Upper lobe of left lung (tissue), 6 donors: ENCODE data around the gene PACS1. TPM values are rescaled to one million over a fixed set of nuclear protein-coding genes. Genes with fewer than 3 reads are reported as not detected.

ENCODE experiments used
- ATAC-seq, 2 donors: fragments of 200-7000 bp; cut with Tn5 transposase; one replicate each; pipeline ENCODE4 v1.9.1; 2022; ENCODE audit warnings: mild to moderate bottlenecking in 2 of 2, moderate library complexity in 2 of 2; ENCODE audit not compliant: low FRiP score in 2 of 2
- DNase-seq, 2 donors: peaks; one replicate each; pipeline ENCODE4 v3.0.0-alpha.2; 2019 to 2020
- H3K27ac ChIP-seq, 4 donors: fragments of 200-600 bp; sonication (generic); one replicate each; pipeline ENCODE4 v1.5.1; 2016 to 2019
- H3K27me3 ChIP-seq, 4 donors: fragments of 200-600 bp; sonication (generic); one replicate each; pipeline ENCODE4 v1.5.1; 2017 to 2019
- H3K36me3 ChIP-seq, 4 donors: fragments of 200-600 bp; sonication (generic); one replicate each; pipeline ENCODE4 v1.5.1; 2016 to 2019
- H3K4me1 ChIP-seq, 4 donors: fragments of 200-600 bp; sonication (generic); one replicate each; pipeline ENCODE4 v1.5.1; 2018 to 2019
- H3K4me3 ChIP-seq, 4 donors: fragments of 200-600 bp; sonication (generic); one replicate each; pipeline ENCODE4 v1.5.1; 2017 to 2019; ENCODE audit warnings: mild to moderate bottlenecking in 2 of 4, moderate library complexity in 1 of 4
- H3K9me3 ChIP-seq, 4 donors: fragments of 200-600 bp; sonication (generic); one replicate each; pipeline ENCODE4 v1.5.1; 2018 to 2019
- CTCF ChIP-seq, 6 experiments: fragments of 450-650 bp in 4 of 6; fragments of 200-600 bp in 2 of 6; sonication (generic) in 2 of 6; IDR thresholded peaks; one replicate each; pipeline ENCODE4 v1.5.1; 2016 to 2019; ENCODE audit warnings: antibody characterized with exemption in 6 of 6
- EP300 ChIP-seq, 4 donors: sonication (generic); formaldehyde crosslinking; IDR thresholded peaks; one replicate each; pipeline ENCODE4 v1.5.1; 2017; ENCODE audit warnings: antibody characterized with exemption in 4 of 4, control low read depth in 2 of 4
- POLR2A ChIP-seq, 4 donors: fragments of 450-650 bp; IDR thresholded peaks; one replicate each; pipeline ENCODE4 v1.5.1; 2016 to 2017; ENCODE audit warnings: antibody characterized with exemption in 4 of 4, mild to moderate bottlenecking in 2 of 4
- POLR2AphosphoS5 ChIP-seq, 2 donors: sonication (generic); formaldehyde crosslinking; IDR thresholded peaks; one replicate each; pipeline ENCODE4 v1.5.1; 2017; ENCODE audit warnings: antibody characterized with exemption in 2 of 2
- WGBS, 2 donors: methylation state at CpG; one replicate each; pipeline ENCODE4 v1.1.5; 2017 to 2018; 5-methylcytosine and 5-hydroxymethylcytosine counted together
- total RNA-seq, 6 donors: library from RNA; depleted of rRNA in 4 of 6; stranded (reverse); fragments of >200 nt in 4 of 6; gene quantifications; one replicate each; pipeline versions ENCODE4 v1.1.0 to v1.2.1, GENCODE V29; 2016 to 2021
- donor health status: DM: no; HTN: no; CAD: no; lungs with moderate emphysema.
- donor health status: DM: no; HTN: yes; CAD: no; lungs with severe emphysema.

Gene PACS1
- total RNA-seq, 6 donors from 2014 or later = 39.8 to 123 (median 51.1) TPM

- H3K36me3 ChIP-seq = no peaks in the 10 kb centered on the region
- DNase-seq (no peak), ATAC-seq (no peak)
- H3K9me3 ChIP-seq = no peaks in the 10 kb centered on the region
- TF ChIP-seq CTCF (IDR thresholded peaks at IDR 0.05) (no peak), POLR2A (IDR thresholded peaks at IDR 0.05) (no peak), POLR2AphosphoS5 (IDR thresholded peaks at IDR 0.05) (no peak), EP300 (IDR thresholded peaks at IDR 0.05) (no peak)
- WGBS, 2 donors = 99 to 100% methylated on average over 6 of the region's 6 CpGs
- H3K27me3 ChIP-seq = no peaks in the 10 kb centered on the region
- H3K4me1 ChIP-seq = peaks cover 0 to 7% (median 5%) of the 10 kb centered on the region in 4 donors
- no peak overlapping the region for H3K27ac ChIP-seq
- no peak overlapping the region for H3K4me3 ChIP-seq
These were observed 116.4 kb downstream of the PACS1 start for GRCh38 chr11:66186470-66186869.

- Histone ChIP-seq H3K36me3 (no peaks in the 10 kb centered on the region), H3K9me3 (no peaks in the 10 kb centered on the region), H3K27ac (no peak overlapping the region), H3K27me3 (no peaks in the 10 kb centered on the region), H3K4me1 (peaks cover 0 to 4% (median 0%) of the 10 kb centered on the region in 4 donors), H3K4me3 (no peak overlapping the region)
- DNase-seq (no peak), ATAC-seq (no peak)
- TF ChIP-seq CTCF (IDR thresholded peaks at IDR 0.05) = no peak
- no peak for TF ChIP-seq POLR2AphosphoS5 (IDR thresholded peaks at IDR 0.05)
- no peak for TF ChIP-seq POLR2A (IDR thresholded peaks at IDR 0.05)
- TF ChIP-seq EP300 (IDR thresholded peaks at IDR 0.05) = no peak
- 94 to 100% methylated on average over 4 of the region's 4 CpGs for WGBS, 2 donors
These were observed 117.4 kb downstream of the PACS1 start for GRCh38 chr11:66187453-66187852.

GRCh38 chr11:66188580-66188979, 118.5 kb downstream of the PACS1 start:
- H3K4me3 ChIP-seq = no peak overlapping the region
- peaks cover 0 to 4% (median under 1%) of the 10 kb centered on the region in 4 donors for H3K36me3 ChIP-seq
- no peaks in the 10 kb centered on the region for H3K27me3 ChIP-seq
- 86 to 89% methylated on average over 3 of the region's 3 CpGs for WGBS, 2 donors
- ATAC-seq (no peak), DNase-seq (no peak)
- H3K9me3 ChIP-seq = no peaks in the 10 kb centered on the region
- peaks cover 0 to 4% (median 0%) of the 10 kb centered on the region in 4 donors for H3K4me1 ChIP-seq
- no peak overlapping the region for H3K27ac ChIP-seq
- TF ChIP-seq CTCF (IDR thresholded peaks at IDR 0.05) = no peak

- DNase-seq (no peak), ATAC-seq (no peak)
- no peaks in the 10 kb centered on the region for H3K9me3 ChIP-seq
- TF ChIP-seq POLR2AphosphoS5 (IDR thresholded peaks at IDR 0.05) (no peak), EP300 (IDR thresholded peaks at IDR 0.05) (no peak), POLR2A (IDR thresholded peaks at IDR 0.05) (no peak), CTCF (IDR thresholded peaks at IDR 0.05) (no peak)
- peaks cover 0 to 10% (median 5%) of the 10 kb centered on the region in 4 donors for H3K36me3 ChIP-seq
- 93 to 94% methylated on average over 8 of the region's 8 CpGs for WGBS, 2 donors
- H3K27ac ChIP-seq = no peak overlapping the region
- peaks cover 0 to 4% (median 0%) of the 10 kb centered on the region in 4 donors for H3K4me1 ChIP-seq
- no peaks in the 10 kb centered on the region for H3K27me3 ChIP-seq
- no peak overlapping the region for H3K4me3 ChIP-seq
These were observed 119.1 kb downstream of the PACS1 start for GRCh38 chr11:66189031-66189745.

GRCh38 chr11:66190786-66191185, 120.7 kb downstream of the PACS1 start:
- H3K27ac ChIP-seq = no peak overlapping the region
- no peaks in the 10 kb centered on the region for H3K9me3 ChIP-seq
- 80 to 87% methylated on average over 6 of the region's 6 CpGs for WGBS, 2 donors
- no peaks in the 10 kb centered on the region for H3K27me3 ChIP-seq
- no peak for TF ChIP-seq CTCF (IDR thresholded peaks at IDR 0.05)
- no peak for TF ChIP-seq EP300 (IDR thresholded peaks at IDR 0.05)
- no peak for DNase-seq
- H3K4me3 ChIP-seq = no peak overlapping the region
- no peak for ATAC-seq
- H3K4me1 ChIP-seq = peaks cover 0 to 5% (median 0%) of the 10 kb centered on the region in 4 donors
- H3K36me3 ChIP-seq = peaks cover 0 to 16% (median 8%) of the 10 kb centered on the region in 4 donors
